Heart right ventricle (tissue), 16 donors: Measurements from ENCODE around the gene CDH12. TPM values are rescaled to one million over a fixed set of nuclear protein-coding genes. Genes with fewer than 3 reads are reported as not detected.
"Not testable (repeated sequence)": the region's sequence is repeated elsewhere in the genome, so short reads cannot be mapped to it uniquely, and the experiment has no call there.

Source experiments
- ATAC-seq, 8 donors: fragments of 200-7000 bp; cut with Tn5 transposase; one replicate each; pipeline ENCODE4 v1.9.1; 2020; ENCODE audit warnings: mild to moderate bottlenecking in 8 of 8, moderate library complexity in 8 of 8, moderate number of reproducible peaks in 1 of 8
- DNase-seq, 2 donors: peaks; one replicate each; pipeline ENCODE4 v3.0.0-alpha.2; 2020
- H3K27ac ChIP-seq, 10 donors: fragments of 200-600 bp; sonication (generic) in 2 of 10; one replicate each; pipeline versions ENCODE4 v1.5.0 to v1.8.0; 2020 to 2022; ENCODE audit warnings: mild to moderate bottlenecking in 3 of 10
- H3K27me3 ChIP-seq, 7 donors: fragments of 200-600 bp; one replicate each; pipeline ENCODE4 v1.8.0; 2021 to 2022; ENCODE audit warnings: mild to moderate bottlenecking in 2 of 7
- H3K36me3 ChIP-seq, 9 donors: fragments of 200-600 bp; sonication (generic) in 1 of 9; one replicate each; pipeline versions ENCODE4 v1.5.0 to v1.8.0; 2020 to 2022; ENCODE audit warnings: mild to moderate bottlenecking in 2 of 9
- H3K4me1 ChIP-seq, 9 donors: fragments of 200-600 bp; sonication (generic) in 1 of 9; one replicate each; pipeline versions ENCODE4 v1.5.0 to v1.8.0; 2020 to 2022; ENCODE audit warnings: mild to moderate bottlenecking in 4 of 9
- H3K4me3 ChIP-seq, 10 donors: fragments of 200-600 bp; sonication (generic) in 2 of 10; one replicate each; pipeline versions ENCODE4 v1.5.0 to v1.8.0; 2020 to 2022; ENCODE audit warnings: mild to moderate bottlenecking in 7 of 10, moderate library complexity in 2 of 10
- H3K9me3 ChIP-seq, 11 donors: fragments of 200-600 bp in 10 of 11; sonication (generic) in 2 of 11; one replicate each; pipeline versions ENCODE4 v1.5.0 to v1.8.0; 2013 to 2022; ENCODE audit warnings: mild to moderate bottlenecking in 2 of 11, control low read depth in 1 of 11, moderate library complexity in 1 of 11
- CTCF ChIP-seq, 9 donors: fragments of 200-600 bp; sonication (generic) in 2 of 9; IDR thresholded peaks; one replicate each; pipeline versions ENCODE4 v1.5.0 to v1.8.0; 2021 to 2022; ENCODE audit warnings: antibody characterized with exemption in 9 of 9, mild to moderate bottlenecking in 5 of 9, moderate library complexity in 1 of 9
- WGBS, 2 donors: extraction: QIAGEN DNeasy Blood & Tissue Kit; methylation state at CpG; one replicate each; pipeline ENCODE4 v1.1.7; 2013; ENCODE audit warnings: inconsistent platforms in 1 of 2; 5-methylcytosine and 5-hydroxymethylcytosine counted together
- intact Hi-C, 10 donors: fragments of 100-400 bp; cut with DNase I; formaldehyde crosslinking; loops; one replicate each; pipeline versions ENCODE4 v1.11.1 to v1.14.2; 2022
- polyA plus RNA-seq, 2 donors: library from polyadenylated mRNA; stranded (reverse); fragments of 200-250 nt; gene quantifications; one replicate each; pipeline ENCODE4 v1.2.3, GENCODE V29; 2013
- total RNA-seq, 10 donors: library from RNA; stranded (reverse); fragmentation: NEBNext Ultra II Directional in 3 of 10; extraction: Animal tissue kit (Norgen Biotek cat#: 25700) in 3 of 10; gene quantifications; one replicate each; pipeline versions ENCODE4 v1.2.1 to v1.2.4, GENCODE V29; 2021 to 2023
- donor health status: Arrhythmogenic right ventricular cardiomyopathy.
- donor health status: ischemic (EF 13 %, LVEDD 7.1; RV severe dilation, severe dysfunction).
- donor health status: healthy with polysubstance abuse.
- donor health status: DM: no; HTN: yes; CAD: no.
- donor health status: DM: no; HTN: no; CAD: no.
- donor health status: ischemic (EF 25% LVEDD 6.9; RV normal size, moderate dysfunction).
- donor health status: ischemic (EF 25% LVEDD 5.7; RV mildly dilated, moderate dysfunction).
- donor health status: healthy.
- donor health status: DM: yes; HTN: yes; CAD: no.
- donor health status: Ischemic cardiomyopathy.
- donor health status: ischemic (EF 35%, LVEDD 5.7; RV mildly dilated, moderate dysfunction).
- donor health status: nonischemic (EF 11% LVEDD 7.7; RV severe dilation, severe dysfunction).
- donor health status: DM: yes; HTN: yes; CAD: no.
- donor health status: PGD.
- donor health status: ischemic (EF 29% LVEDD 5.4; RV normal size, mild dysfunction).
- donor health status: nonischemic (EF 23%, LVEDD 6.1; RV moderate dilation, normal function).

CDH12 gene
- total and polyA plus RNA-seq, 12 donors, result not detected

DNA sequence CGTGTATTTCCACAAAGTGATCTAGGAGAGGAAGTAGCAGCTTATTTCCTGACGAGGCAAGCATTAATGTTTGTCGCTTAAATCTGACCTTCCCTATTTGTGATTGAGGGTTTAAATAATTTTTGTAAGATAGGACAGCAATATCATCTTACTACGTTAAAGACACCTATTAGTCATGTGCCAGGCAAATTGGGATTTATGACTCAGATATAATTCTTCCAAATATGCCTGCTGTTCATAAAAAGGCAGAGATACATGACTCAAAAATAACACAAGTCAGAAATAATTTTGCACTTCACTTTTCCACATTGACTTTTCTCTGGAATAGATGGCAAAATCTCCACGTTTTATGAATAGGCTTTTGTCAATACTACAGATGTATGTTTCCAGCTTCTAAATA is 43.0 kb upstream of the CDH12 start:
- Histone ChIP-seq H3K27ac (no peak overlapping the region), H3K4me1 (no peaks in the 10 kb centered on the region), H3K9me3 (peaks cover 0 to 6% (median 0%) of the 10 kb centered on the region in 11 donors), H3K4me3 (no peak overlapping the region), H3K36me3 (no peaks in the 10 kb centered on the region), H3K27me3 (no peaks in the 10 kb centered on the region)
- intact Hi-C loops, result loop anchor here in 1 of 10 donors (5.0 kb wide), 1 partner anchor 241 kb away; no protein-coding TSS in a partner anchor
- no peak for TF ChIP-seq CTCF (IDR thresholded peaks at IDR 0.05)
- DNase-seq (no peak), ATAC-seq (no peak)
- 60 to 75% methylated on average over 5 of the region's 5 CpGs for WGBS, 2 donors

DNA sequence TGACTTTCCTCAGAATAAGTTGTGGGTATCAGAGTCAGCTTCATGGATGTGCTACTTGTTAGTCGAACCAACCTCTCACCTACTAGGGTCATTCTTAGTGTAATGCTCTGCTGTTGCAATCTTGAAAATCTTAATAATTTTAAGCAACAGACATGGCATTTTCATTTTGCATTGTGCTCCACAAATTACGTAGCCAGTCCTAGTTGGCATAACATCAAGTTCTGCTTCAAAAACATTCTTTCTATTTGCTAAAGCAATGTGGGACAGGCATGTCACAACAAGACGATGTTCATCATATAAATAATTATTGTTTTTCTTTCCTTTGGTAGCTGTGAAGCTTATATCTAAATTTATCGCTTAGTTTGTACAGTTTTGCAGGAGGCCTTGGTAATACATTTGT is 39.3 kb upstream of the CDH12 start:
- 60 to 75% methylated on average over 4 of the region's 4 CpGs for WGBS, 2 donors
- H3K27ac ChIP-seq, result no peak overlapping the region
- no peak for TF ChIP-seq CTCF (IDR thresholded peaks at IDR 0.05)
- H3K36me3 ChIP-seq, result no peaks in the 10 kb centered on the region
- no peaks in the 10 kb centered on the region for H3K9me3 ChIP-seq
- no peaks in the 10 kb centered on the region for H3K27me3 ChIP-seq
- intact Hi-C loops, result loop anchor here in 4 of 10 donors (5.0 kb wide), 2 partner anchors 245 to 250 kb away; no protein-coding TSS in a partner anchor
- DNase-seq (no peak), ATAC-seq (no peak)
- H3K4me1 ChIP-seq, result no peaks in the 10 kb centered on the region
- H3K4me3 ChIP-seq, result no peak overlapping the region

DNA sequence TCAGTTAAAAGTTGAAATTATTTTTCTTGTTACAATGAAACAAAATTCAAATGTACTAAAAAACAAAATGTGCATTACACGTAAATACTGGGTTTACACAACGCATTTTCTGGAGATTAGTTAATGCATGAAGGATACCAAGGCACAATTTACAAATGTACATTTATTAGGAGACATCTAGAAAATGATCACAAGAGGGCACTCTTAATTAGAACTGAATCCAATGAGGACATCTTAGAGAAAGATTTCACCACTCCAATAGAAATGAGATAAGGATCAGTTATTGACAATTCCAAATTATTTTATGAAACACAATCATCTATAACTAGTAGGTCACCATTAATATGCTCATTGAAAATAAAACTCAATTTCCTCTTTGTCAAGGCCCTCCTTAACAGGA is 36.6 kb upstream of the CDH12 start:
- Histone ChIP-seq H3K36me3 (no peaks in the 10 kb centered on the region), H3K27ac (no peak overlapping the region), H3K9me3 (no peaks in the 10 kb centered on the region), H3K4me3 (no peak overlapping the region), H3K27me3 (no peaks in the 10 kb centered on the region), H3K4me1 (no peaks in the 10 kb centered on the region)
- ATAC-seq, result no peak
- 71 to 74% methylated on average over 2 of the region's 2 CpGs for WGBS, 2 donors
- peak in 6 of 9 donors; percentile 17 to 44 (median 30) for TF ChIP-seq CTCF (IDR thresholded peaks at IDR 0.05)
- DNase-seq, result no peak
- intact Hi-C loops, result loop anchor here in 8 of 10 donors (1.0 to 5.0 kb wide), 3 partner anchors 248 to 253 kb away; no protein-coding TSS in a partner anchor

GRCh38 chr5:22887566-22887965 is 34.4 kb upstream of the CDH12 start:
- intact Hi-C loops, result loop anchor here in 2 of 10 donors (5.0 kb wide), 2 partner anchors 250 to 255 kb away; no protein-coding TSS in a partner anchor
- TF ChIP-seq CTCF (IDR thresholded peaks at IDR 0.05), result no peak
- DNase-seq (no peak), ATAC-seq (no peak)
- Histone ChIP-seq H3K27ac (no peak overlapping the region), H3K36me3 (no peaks in the 10 kb centered on the region), H3K4me3 (no peak overlapping the region), H3K27me3 (no peaks in the 10 kb centered on the region), H3K4me1 (no peaks in the 10 kb centered on the region), H3K9me3 (no peaks in the 10 kb centered on the region)
- 59 to 63% methylated on average over 3 of the region's 3 CpGs for WGBS, 2 donors

GRCh38 chr5:22858911-22859310 is 5.8 kb upstream of the CDH12 start:
- H3K27me3 ChIP-seq, ATAC-seq, H3K9me3 ChIP-seq, intact Hi-C loops, H3K4me1 ChIP-seq, H3K4me3 ChIP-seq, H3K36me3 ChIP-seq, H3K27ac ChIP-seq, DNase-seq: not testable (repeated sequence)
- 83 to 86% methylated on average over 5 of the region's 5 CpGs for WGBS, 2 donors
